ENCODE results near the gene RAB19.

The RAB19 gene

DNA sequence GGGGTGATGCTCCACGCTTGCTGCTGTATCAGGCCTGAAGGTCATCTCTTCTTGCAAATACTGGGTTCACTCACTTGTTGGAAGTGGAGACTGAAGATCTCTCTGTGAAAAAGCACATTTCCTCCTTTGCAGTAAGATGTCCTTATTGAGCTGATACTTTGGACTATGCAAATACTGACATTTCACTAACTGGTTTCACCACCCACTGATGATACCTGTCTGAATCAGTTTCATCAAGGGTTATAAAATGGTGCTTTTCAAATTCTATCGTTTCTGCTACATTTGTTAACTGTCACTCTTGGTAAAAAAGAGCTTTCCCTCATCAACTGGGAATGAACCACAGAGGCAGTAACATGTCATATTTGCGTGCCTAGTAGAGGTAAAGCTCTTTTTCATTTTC lies 35.5 kb downstream of the RAB19 start:
- H3K4me3 ChIP-seq (replicated peaks; ENCODE audit: low read depth, low read length) = no peak overlapping the region
- no peak for DNase-seq (ENCODE audit: extremely low read depth, low read depth)
- TF ChIP-seq, protein P1, sequence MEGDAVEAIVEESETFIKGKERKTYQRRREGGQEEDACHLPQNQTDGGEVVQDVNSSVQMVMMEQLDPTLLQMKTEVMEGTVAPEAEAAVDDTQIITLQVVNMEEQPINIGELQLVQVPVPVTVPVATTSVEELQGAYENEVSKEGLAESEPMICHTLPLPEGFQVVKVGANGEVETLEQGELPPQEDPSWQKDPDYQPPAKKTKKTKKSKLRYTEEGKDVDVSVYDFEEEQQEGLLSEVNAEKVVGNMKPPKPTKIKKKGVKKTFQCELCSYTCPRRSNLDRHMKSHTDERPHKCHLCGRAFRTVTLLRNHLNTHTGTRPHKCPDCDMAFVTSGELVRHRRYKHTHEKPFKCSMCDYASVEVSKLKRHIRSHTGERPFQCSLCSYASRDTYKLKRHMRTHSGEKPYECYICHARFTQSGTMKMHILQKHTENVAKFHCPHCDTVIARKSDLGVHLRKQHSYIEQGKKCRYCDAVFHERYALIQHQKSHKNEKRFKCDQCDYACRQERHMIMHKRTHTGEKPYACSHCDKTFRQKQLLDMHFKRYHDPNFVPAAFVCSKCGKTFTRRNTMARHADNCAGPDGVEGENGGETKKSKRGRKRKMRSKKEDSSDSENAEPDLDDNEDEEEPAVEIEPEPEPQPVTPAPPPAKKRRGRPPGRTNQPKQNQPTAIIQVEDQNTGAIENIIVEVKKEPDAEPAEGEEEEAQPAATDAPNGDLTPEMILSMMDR (IDR thresholded peaks at IDR 0.05; ENCODE audit: low read depth, low read length, missing control alignments) = no peak

DNA sequence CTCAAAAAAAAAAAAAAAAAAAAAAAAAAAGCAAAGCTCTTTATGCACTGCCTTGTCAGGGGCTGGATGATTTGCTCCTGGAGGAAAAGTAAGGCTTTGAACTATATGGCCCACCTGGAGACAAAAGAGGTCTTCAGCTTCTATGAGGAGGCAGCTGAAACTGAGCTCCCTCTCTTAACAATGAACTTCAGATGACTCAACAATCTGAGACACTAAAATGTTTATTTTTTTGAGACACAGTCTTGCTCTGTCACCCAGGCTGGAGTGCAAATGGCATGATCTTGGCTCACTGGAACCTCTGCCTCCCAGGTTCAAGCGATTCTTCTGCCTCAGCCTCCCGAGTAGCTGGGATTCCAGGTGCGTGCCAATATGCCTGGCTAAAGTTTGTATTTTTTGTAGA lies 36.7 kb downstream of the RAB19 start:
- H3K4me3 ChIP-seq (replicated peaks; ENCODE audit: low read depth, low read length) = no peak overlapping the region
- TF ChIP-seq, protein P1 (IDR thresholded peaks at IDR 0.05; ENCODE audit: low read depth, low read length, missing control alignments) = no peak
- DNase-seq (ENCODE audit: extremely low read depth, low read depth) = no peak

DNA sequence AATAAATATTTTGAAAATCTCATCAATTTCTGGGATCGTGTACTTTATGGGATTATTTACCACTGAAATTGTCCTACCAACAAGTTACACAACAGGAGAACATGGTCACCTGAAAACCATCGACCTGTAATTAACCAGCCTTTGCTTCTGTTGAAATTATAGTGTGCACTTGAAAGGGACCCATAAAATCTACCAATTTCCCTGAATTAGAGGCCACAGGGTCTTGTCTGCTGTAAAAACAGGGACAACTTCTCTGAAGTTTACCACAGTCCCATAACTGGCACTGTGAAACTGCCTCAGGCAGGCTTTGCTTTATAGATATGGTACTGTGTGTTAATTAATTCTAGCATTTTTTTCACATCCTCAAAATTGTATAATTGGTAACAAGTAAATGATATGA lies 37.7 kb downstream of the RAB19 start:
- H3K4me3 ChIP-seq (replicated peaks; ENCODE audit: low read depth, low read length) = no peak overlapping the region
- DNase-seq (ENCODE audit: extremely low read depth, low read depth) = no peak
- TF ChIP-seq, protein P1 (IDR thresholded peaks at IDR 0.05; ENCODE audit: low read depth, low read length, missing control alignments) = no peak

DNA sequence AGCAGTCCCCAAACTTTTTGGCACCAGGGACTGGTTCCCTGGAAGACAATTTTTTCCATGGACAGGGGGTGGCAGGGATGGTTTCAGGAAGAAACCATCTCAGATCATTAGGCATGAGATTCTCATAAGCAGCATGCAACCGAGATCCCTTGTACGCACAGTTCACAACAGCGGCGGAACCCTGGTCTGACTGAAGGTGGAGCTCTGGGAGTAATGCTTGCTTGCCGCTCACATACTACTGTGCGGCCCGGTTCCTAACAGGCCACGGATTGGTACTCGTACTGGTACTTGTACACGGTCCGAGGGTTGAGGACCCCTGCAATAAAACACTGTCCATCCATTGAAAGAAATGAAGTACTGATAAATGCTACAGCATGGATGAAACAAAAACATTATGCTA lies 42.6 kb downstream of the RAB19 start:
- no peak overlapping the region for H3K4me3 ChIP-seq (replicated peaks; ENCODE audit: low read depth, low read length)
- no peak for DNase-seq (ENCODE audit: extremely low read depth, low read depth)
- TF ChIP-seq, protein P1 (IDR thresholded peaks at IDR 0.05; ENCODE audit: low read depth, low read length, missing control alignments) = no peak

DNA sequence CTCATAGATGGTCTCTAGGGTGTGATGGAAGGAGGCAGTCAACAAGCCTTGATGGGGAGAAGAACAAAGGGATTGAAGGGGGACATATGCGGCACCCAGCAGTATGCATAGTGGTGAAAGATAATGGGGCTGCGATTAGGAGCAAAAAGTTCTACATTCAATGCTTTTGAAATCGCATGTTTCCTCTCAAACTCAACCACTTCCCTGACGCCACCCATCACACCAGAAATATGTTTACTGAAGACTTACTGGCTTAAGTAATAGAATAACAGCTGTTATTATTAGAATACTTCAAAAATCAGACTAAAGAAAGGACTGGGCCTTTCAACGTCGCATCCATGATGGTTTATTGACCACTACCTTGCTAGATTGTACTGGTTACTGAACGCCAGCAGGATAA lies 44.0 kb downstream of the RAB19 start:
- no peak overlapping the region for H3K4me3 ChIP-seq (replicated peaks; ENCODE audit: low read depth, low read length)
- no peak for DNase-seq (ENCODE audit: extremely low read depth, low read depth)
- TF ChIP-seq, protein P1 (IDR thresholded peaks at IDR 0.05; ENCODE audit: low read depth, low read length, missing control alignments) = no peak

DNA sequence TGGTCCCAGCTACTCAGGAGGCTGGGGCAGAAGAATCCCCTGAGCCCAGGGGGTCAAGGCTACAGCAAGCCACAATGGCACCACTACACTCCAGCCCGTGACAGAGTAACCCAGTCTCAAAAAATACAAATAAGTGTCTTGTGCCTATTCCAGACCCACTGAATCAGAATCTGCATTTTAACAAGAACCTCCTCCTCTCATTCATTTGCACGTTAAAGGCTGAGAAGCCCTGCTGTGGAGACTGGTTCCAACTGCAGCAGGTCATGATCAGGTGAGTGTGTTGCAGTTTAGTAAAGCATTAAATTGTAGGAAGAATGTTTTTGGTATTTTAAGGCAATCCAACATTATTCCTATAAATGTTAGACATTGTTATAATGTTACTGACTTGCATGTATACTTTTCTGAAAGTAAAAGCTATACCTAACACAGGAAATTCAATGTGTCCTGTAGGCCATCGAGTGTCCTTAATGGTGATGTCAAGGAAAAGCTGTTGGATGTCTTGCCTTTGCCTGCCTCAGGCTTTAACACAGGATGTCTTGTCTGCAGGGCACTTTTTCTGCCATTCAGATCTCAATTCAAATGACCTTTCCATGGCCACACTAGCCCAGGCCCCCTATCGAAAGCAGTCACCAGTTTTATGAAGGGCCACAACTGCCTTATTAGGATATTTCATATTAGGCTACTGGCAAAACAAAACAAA lies 45.1 kb downstream of the RAB19 start:
- TF ChIP-seq, protein P1 (IDR thresholded peaks at IDR 0.05; ENCODE audit: low read depth, low read length, missing control alignments) = no peak
- H3K4me3 ChIP-seq (replicated peaks; ENCODE audit: low read depth, low read length) = no peak overlapping the region
- no peak for DNase-seq (ENCODE audit: extremely low read depth, low read depth)

DNA sequence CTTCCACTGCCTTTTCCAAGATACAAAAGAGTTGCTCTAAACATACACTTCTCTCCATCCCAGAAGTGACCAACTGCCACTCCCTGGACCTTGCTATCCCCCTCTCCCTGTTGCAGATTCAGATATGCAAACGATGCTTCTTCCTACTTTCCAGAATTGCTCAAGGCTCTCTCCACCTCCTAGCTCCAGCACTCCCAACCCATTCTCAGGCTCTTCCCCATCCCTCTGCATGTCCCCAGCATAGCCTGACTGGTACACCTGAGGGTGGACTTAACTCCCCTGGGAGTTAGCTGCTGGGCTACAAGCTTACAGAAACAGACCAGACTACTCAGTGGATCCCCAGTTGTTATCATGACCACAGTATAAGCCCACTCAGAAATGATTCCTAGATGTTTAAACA lies 47.9 kb downstream of the RAB19 start:
- TF ChIP-seq, protein P1 (IDR thresholded peaks at IDR 0.05; ENCODE audit: low read depth, low read length, missing control alignments) = no peak
- no peak for DNase-seq (ENCODE audit: extremely low read depth, low read depth)
- no peak overlapping the region for H3K4me3 ChIP-seq (replicated peaks; ENCODE audit: low read depth, low read length)

Measured in HFF-Myc (cell line).